Sigmoid colon (tissue), 4 donors: ENCODE results near the gene ZXDC.

Experiments
- CTCF ChIP-seq, 4 experiments: fragments of 450-650 bp in 3 of 4; fragments of 200-600 bp in 1 of 4; IDR thresholded peaks; one replicate each; pipeline ENCODE4 v1.5.1; 2016 to 2019; ENCODE audit warnings: antibody characterized with exemption in 4 of 4, mild to moderate bottlenecking in 3 of 4, moderate library complexity in 2 of 4
- POLR2A ChIP-seq, 2 donors: fragments of 450-650 bp; IDR thresholded peaks; one replicate each; pipeline ENCODE4 v1.6.1; 2016; ENCODE audit warnings: antibody characterized with exemption in 2 of 2, mild to moderate bottlenecking in 2 of 2, moderate library complexity in 2 of 2
- POLR2AphosphoS5 ChIP-seq, 4 donors: sonication (generic); formaldehyde crosslinking; IDR thresholded peaks; one replicate each; pipeline ENCODE4 v1.6.1; 2017; ENCODE audit warnings: antibody characterized with exemption in 4 of 4

- TF ChIP-seq POLR2A (IDR thresholded peaks at IDR 0.05) (no peak), CTCF (IDR thresholded peaks at IDR 0.05) (no peak), POLR2AphosphoS5 (IDR thresholded peaks at IDR 0.05) (no peak)
Observed at GRCh38 chr3:126413693-126414080, 62.0 kb downstream of the ZXDC start.
